GM12878 (cell line): Measurements from ENCODE around the gene RETREG1. TPM values are rescaled to one million over a fixed set of nuclear protein-coding genes. Genes with fewer than 3 reads are reported as not detected.

Experiments used
- ATAC-seq: fragments of 200-7000 bp; cut with Tn5 transposase; 3 replicates; pipeline ENCODE4 v1.9.1; 2020; ENCODE audit warnings: mild to moderate bottlenecking, moderate library complexity
- BruUV-seq: library from RNA; stranded (reverse); fragments of 400-500 nt; replicated peaks from 2 replicates; lab custom pipeline; 2021; lab: Mats Ljungman, UMichigan
- CTCF ChIA-PET: fragments of 300-600 bp; sonication (Branson Sonifier 250); formaldehyde crosslinking; extraction: SDS; loops from one replicate; lab custom pipeline; 2021; ENCODE audit warnings: inconsistent platforms; lab: Yijun Ruan, JAX
- POLR2A ChIA-PET: fragments of 350-600 bp; formaldehyde crosslinking; extraction: SDS; loops from one replicate; lab custom pipeline; 2021; ENCODE audit warnings: inconsistent platforms; lab: Charles Lee
- RAD21 ChIA-PET: fragments of 300-600 bp; sonication (Branson Sonifier 250); formaldehyde crosslinking; loops from one replicate; lab custom pipeline; 2023; ENCODE audit warnings: antibody characterized with exemption; ENCODE audit not compliant: unreplicated experiment; lab: Charles Lee
- SMC1A ChIA-PET: fragments of 300-600 bp; sonication (Branson Sonifier 250); formaldehyde crosslinking; loops from one replicate; lab custom pipeline; 2023; ENCODE audit not compliant: unreplicated experiment, uncharacterized antibody; lab: Charles Lee
- DNase-seq: peaks from one replicate; pipeline ENCODE4 v3.0.0-alpha.2; 2011; ENCODE audit warnings: low read depth, low spot score
- FAIRE-seq: peaks from 3 replicates; lab custom pipeline; 2011; peaks lifted over from hg19 to GRCh38; lab: Jason Lieb, UNC
- H2AFZ ChIP-seq: 2 replicates; pipeline ENCODE4 v1.6.0; 2011; ENCODE audit warnings: low read depth, low read length, control low read depth; ENCODE audit not compliant: control insufficient read depth
- H3K27ac ChIP-seq: 2 replicates; pipeline ENCODE4 v1.5.1; 2011; ENCODE audit warnings: control low read depth; ENCODE audit not compliant: control insufficient read depth, insufficient read depth
- H3K27me3 ChIP-seq, 2 experiments: replicated peaks in 1 of 2; 2 replicates each; pipeline versions ENCODE4 v1.6.0 to v1.6.1; 2011; ENCODE audit warnings: low read length in 1 of 2; ENCODE audit not compliant: control insufficient read depth in 2 of 2, insufficient read depth in 2 of 2
- H3K36me3 ChIP-seq, 2 experiments: 2 replicates each; pipeline ENCODE4 v1.5.1; 2011; ENCODE audit warnings: low read length in 1 of 2; ENCODE audit not compliant: control insufficient read depth in 2 of 2, insufficient read depth in 2 of 2
- H3K4me1 ChIP-seq: 2 replicates; pipeline ENCODE4 v1.6.1; 2011; ENCODE audit warnings: mild to moderate bottlenecking, low read length, moderate library complexity, mixed read lengths; ENCODE audit not compliant: control insufficient read depth, insufficient read depth
- H3K4me2 ChIP-seq: 2 replicates; pipeline ENCODE4 v1.6.0; 2011; ENCODE audit warnings: control low read depth; ENCODE audit not compliant: control insufficient read depth, insufficient read depth
- H3K4me3 ChIP-seq: fragments of 200-600 bp; sonication (generic); 2 replicates; pipeline ENCODE4 v1.5.1; 2016
- H3K79me2 ChIP-seq: 2 replicates; pipeline ENCODE4 v1.6.0; 2011; ENCODE audit warnings: low read length; ENCODE audit not compliant: control insufficient read depth, insufficient read depth
- H3K9ac ChIP-seq: 2 replicates; pipeline ENCODE4 v1.8.0; 2011; ENCODE audit warnings: low read length, control low read depth, mixed read lengths; ENCODE audit not compliant: control insufficient read depth, insufficient read depth
- H3K9me3 ChIP-seq: replicated peaks from 3 replicates; pipeline ENCODE4 v1.5.1; 2011; ENCODE audit warnings: mild to moderate bottlenecking, low read length; ENCODE audit not compliant: control insufficient read depth, insufficient read depth
- H4K20me1 ChIP-seq: 2 replicates; pipeline ENCODE4 v1.6.0; 2011; ENCODE audit not compliant: control insufficient read depth, insufficient read depth
- BMI1 ChIP-seq: fragments of 450-650 bp; IDR thresholded peaks from 2 replicates; pipeline ENCODE4 v1.6.1; 2016; ENCODE audit warnings: mild to moderate bottlenecking, moderate library complexity, borderline replicate concordance
- CHD4 ChIP-seq: fragments of 200-600 bp; sonication (generic); IDR thresholded peaks from 2 replicates; pipeline ENCODE4 v1.6.1; 2016; ENCODE audit warnings: mild to moderate bottlenecking
- CREM ChIP-seq: IDR thresholded peaks from 2 replicates; pipeline ENCODE4 v1.6.1; 2014; ENCODE audit warnings: antibody characterized with exemption, low read depth
- IRF4 ChIP-seq: IDR thresholded peaks from 2 replicates; pipeline ENCODE4 v1.6.1; 2011; ENCODE audit warnings: low read depth, low read length
- JUND ChIP-seq: IDR thresholded peaks from 2 replicates; pipeline ENCODE4 v1.6.1; 2012; ENCODE audit warnings: low read depth, mild to moderate bottlenecking, low read length, improper control_type of control experiment, moderate library complexity
- RB1 ChIP-seq: fragments of 450-650 bp; formaldehyde crosslinking; IDR thresholded peaks from 2 replicates; pipeline ENCODE4 v1.6.1; 2017; ENCODE audit warnings: mild to moderate bottlenecking, borderline replicate concordance
- RUNX3 ChIP-seq: IDR thresholded peaks from 2 replicates; pipeline ENCODE4 v1.6.1; 2012; ENCODE audit warnings: low read length, inconsistent platforms
- TCF7 ChIP-seq: IDR thresholded peaks from 2 replicates; pipeline ENCODE4 v1.6.1; 2014; ENCODE audit warnings: antibody characterized with exemption, borderline replicate concordance
- WGBS: methylation state at CpG from one replicate; pipeline ENCODE4 v1.1.6; 2016; ENCODE audit warnings: low lambda C conversion rate; ENCODE audit not compliant: insufficient replicate concordance, insufficient coverage; ENCODE audit errors: missing lambda C conversion rate; 5-methylcytosine and 5-hydroxymethylcytosine counted together
- in situ Hi-C: fragments of 300-500 bp; cut with MboI; formaldehyde crosslinking; loops from 9 replicates; pipeline ENCODE4 v1.14.3; 2018; ENCODE audit warnings: mixed read lengths
- intact Hi-C: fragments of 100-400 bp; cut with micrococcal nuclease; formaldehyde crosslinking; loops from one replicate; pipeline ENCODE4 v1.14.2; 2022; ENCODE audit not compliant: unreplicated experiment
- polyA plus RNA-seq, 11 experiments: library from polyadenylated mRNA; depleted of rRNA in 4 of 11; unstranded in 6 of 11; stranded (reverse) in 5 of 11; fragments of >200 nt; fragmentation: Nextera tagmentation in 4 of 11; fragmentation: Illumina TruSeq in 1 of 11; extraction: Ambion mirVana in 4 of 11; extraction: Trizol in 1 of 11; gene quantifications; 1 replicate in 1 of 11; 2 replicates in 10 of 11; pipeline versions ENCODE4 v1.2.1 to v1.2.3, GENCODE V29; 2011 to 2016; ENCODE audit warnings: inconsistent platforms in 2 of 11, missing spikeins in 2 of 11, low read depth in 1 of 11
- total RNA-seq, 4 experiments: library from RNA; depleted of rRNA in 3 of 4; stranded (reverse); fragments of >200 nt in 3 of 4; fragmentation: Illumina TruSeq in 1 of 4; extraction: Trizol in 1 of 4; gene quantifications; 2 replicates each; pipeline versions ENCODE4 v1.2.1 to v1.2.3, GENCODE V29; 2013 to 2021
- TF ChIP-seq, protein P1 (sequence below): fragments of 450-650 bp; formaldehyde crosslinking; IDR thresholded peaks from 2 replicates; pipeline ENCODE4 v1.4.0; 2020; ENCODE audit warnings: mild to moderate bottlenecking, moderate library complexity
- TF ChIP-seq, protein P2 (sequence below): IDR thresholded peaks from 2 replicates; pipeline ENCODE4 v1.6.1; 2011; ENCODE audit warnings: borderline replicate concordance, low read depth, mild to moderate bottlenecking, moderate library complexity, low read length; ENCODE audit not compliant: insufficient read depth, poor library complexity, severe bottlenecking
- TF ChIP-seq, protein P3 (sequence below): fragments of 450-650 bp; formaldehyde crosslinking; IDR thresholded peaks from 2 replicates; pipeline ENCODE4 v1.4.0; 2022; ENCODE audit warnings: mild to moderate bottlenecking, moderate library complexity

Gene RETREG1
- total and polyA plus RNA-seq, 10 of the 15 experiments (the other 5 are each of a cell fraction or from before 2014, with no cell fraction given): 3.9 to 8.9 (median 6.4) TPM

DNA sequence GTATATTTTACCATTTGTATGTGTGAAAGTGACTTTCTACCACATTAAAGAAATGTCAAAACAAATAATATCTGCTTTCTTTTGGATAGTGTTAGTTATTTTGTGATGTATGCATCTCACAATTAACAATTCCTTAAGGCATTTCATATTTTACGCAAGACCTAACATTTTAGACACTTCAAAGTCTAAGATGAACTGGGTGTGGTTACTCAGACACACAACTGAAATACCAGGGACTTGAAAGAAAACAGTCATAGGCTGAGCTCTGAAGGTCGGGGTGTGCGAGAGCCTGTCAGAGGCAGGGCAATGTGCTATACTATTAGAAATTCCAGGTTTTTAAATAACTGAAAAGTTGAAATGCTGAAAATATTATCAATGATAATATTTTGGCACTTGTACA, 106.7 kb downstream of the RETREG1 start:
- no peaks in the 10 kb centered on the region for H4K20me1 ChIP-seq
- ATAC-seq (no peak), DNase-seq (no peak)
- H3K9ac ChIP-seq: no peak overlapping the region
- ChIA-PET POLR2A (no interaction called here), SMC1A (interaction anchor here (0.6 kb wide), 1 partner anchor 67 kb away, joined by 3 read pairs; no protein-coding TSS in a partner anchor), CTCF (no interaction called here)
- H3K4me1 ChIP-seq: no peaks in the 10 kb centered on the region
- WGBS: 54% methylated on average over 3 of the region's 3 CpGs
- no peak overlapping the region for H2AFZ ChIP-seq
- no peaks in the 10 kb centered on the region for H3K36me3 ChIP-seq
- in situ Hi-C loops: no loop called here
- H3K4me2 ChIP-seq: no peak overlapping the region
- no peak overlapping the region for H3K27ac ChIP-seq
- TF ChIP-seq CHD4 (no peak), CREM (no peak), JUND (no peak), BMI1 (no peak), RB1 (no peak), IRF4 (no peak), RUNX3 (no peak), TCF7 (no peak)
- TF ChIP-seq, protein P1, sequence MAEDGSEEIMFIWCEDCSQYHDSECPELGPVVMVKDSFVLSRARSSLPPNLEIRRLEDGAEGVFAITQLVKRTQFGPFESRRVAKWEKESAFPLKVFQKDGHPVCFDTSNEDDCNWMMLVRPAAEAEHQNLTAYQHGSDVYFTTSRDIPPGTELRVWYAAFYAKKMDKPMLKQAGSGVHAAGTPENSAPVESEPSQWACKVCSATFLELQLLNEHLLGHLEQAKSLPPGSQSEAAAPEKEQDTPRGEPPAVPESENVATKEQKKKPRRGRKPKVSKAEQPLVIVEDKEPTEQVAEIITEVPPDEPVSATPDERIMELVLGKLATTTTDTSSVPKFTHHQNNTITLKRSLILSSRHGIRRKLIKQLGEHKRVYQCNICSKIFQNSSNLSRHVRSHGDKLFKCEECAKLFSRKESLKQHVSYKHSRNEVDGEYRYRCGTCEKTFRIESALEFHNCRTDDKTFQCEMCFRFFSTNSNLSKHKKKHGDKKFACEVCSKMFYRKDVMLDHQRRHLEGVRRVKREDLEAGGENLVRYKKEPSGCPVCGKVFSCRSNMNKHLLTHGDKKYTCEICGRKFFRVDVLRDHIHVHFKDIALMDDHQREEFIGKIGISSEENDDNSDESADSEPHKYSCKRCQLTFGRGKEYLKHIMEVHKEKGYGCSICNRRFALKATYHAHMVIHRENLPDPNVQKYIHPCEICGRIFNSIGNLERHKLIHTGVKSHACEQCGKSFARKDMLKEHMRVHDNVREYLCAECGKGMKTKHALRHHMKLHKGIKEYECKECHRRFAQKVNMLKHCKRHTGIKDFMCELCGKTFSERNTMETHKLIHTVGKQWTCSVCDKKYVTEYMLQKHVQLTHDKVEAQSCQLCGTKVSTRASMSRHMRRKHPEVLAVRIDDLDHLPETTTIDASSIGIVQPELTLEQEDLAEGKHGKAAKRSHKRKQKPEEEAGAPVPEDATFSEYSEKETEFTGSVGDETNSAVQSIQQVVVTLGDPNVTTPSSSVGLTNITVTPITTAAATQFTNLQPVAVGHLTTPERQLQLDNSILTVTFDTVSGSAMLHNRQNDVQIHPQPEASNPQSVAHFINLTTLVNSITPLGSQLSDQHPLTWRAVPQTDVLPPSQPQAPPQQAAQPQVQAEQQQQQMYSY (CRISPR knock-in tag): no peak
- TF ChIP-seq, protein P2, sequence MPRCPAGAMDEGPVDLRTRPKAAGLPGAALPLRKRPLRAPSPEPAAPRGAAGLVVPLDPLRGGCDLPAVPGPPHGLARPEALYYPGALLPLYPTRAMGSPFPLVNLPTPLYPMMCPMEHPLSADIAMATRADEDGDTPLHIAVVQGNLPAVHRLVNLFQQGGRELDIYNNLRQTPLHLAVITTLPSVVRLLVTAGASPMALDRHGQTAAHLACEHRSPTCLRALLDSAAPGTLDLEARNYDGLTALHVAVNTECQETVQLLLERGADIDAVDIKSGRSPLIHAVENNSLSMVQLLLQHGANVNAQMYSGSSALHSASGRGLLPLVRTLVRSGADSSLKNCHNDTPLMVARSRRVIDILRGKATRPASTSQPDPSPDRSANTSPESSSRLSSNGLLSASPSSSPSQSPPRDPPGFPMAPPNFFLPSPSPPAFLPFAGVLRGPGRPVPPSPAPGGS: no peak
- TF ChIP-seq, protein P3, sequence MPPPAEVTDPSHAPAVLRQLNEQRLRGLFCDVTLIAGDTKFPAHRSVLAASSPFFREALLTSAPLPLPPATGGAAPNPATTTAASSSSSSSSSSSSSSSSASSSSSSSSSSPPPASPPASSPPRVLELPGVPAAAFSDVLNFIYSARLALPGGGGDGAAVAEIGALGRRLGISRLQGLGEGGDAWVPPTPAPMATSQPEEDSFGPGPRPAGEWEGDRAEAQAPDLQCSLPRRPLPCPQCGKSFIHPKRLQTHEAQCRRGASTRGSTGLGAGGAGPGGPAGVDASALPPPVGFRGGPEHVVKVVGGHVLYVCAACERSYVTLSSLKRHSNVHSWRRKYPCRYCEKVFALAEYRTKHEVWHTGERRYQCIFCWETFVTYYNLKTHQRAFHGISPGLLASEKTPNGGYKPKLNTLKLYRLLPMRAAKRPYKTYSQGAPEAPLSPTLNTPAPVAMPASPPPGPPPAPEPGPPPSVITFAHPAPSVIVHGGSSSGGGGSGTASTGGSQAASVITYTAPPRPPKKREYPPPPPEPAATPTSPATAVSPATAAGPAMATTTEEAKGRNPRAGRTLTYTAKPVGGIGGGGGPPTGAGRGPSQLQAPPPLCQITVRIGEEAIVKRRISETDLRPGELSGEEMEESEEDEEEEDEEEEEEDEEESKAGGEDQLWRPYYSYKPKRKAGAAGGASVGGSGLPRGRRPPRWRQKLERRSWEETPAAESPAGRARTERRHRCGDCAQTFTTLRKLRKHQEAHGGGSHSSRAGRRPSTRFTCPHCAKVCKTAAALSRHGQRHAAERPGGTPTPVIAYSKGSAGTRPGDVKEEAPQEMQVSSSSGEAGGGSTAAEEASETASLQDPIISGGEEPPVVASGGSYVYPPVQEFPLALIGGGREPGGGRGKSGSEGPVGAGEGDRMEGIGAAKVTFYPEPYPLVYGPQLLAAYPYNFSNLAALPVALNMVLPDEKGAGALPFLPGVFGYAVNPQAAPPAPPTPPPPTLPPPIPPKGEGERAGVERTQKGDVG (CRISPR knock-in tag): no peak
- TF ChIP-seq, all 136 proteins: peak for 0
- Histone ChIP-seq H3K27me3 (no peaks in the 10 kb centered on the region), H3K9me3 (no peaks in the 10 kb centered on the region), H3K79me2 (no peaks in the 10 kb centered on the region), H3K4me3 (no peak overlapping the region)
- RAD21 ChIA-PET: no interaction called here
- intact Hi-C loops: no loop called here
- no peak for FAIRE-seq
- no TSS peak for BruUV-seq
